C4-2B (cell line): ENCODE results near the gene P2RX2.

ENCODE experiments used
- CTCF ChIP-seq: fragments of 450-650 bp; conservative IDR thresholded peaks from 2 replicates; pipeline ENCODE4 v1.5.1; 2017; ENCODE audit warnings: mild to moderate bottlenecking
- ZFX ChIP-seq: fragments of 450-650 bp; IDR thresholded peaks from 2 replicates; pipeline ENCODE4 v1.6.1; 2017

- TF ChIP-seq CTCF (no peak), ZFX (no peak)
Measured at GRCh38 chr12:132593938-132594358, 24.6 kb upstream of the P2RX2 start.
